Peyer's patch (tissue), 4 donors: ENCODE measurements around the gene HEXD. TPM values are rescaled to one million over a fixed set of nuclear protein-coding genes. Genes with fewer than 3 reads are reported as not detected.
"Not testable (repeated sequence)": the region's sequence is repeated elsewhere in the genome, so short reads cannot be mapped to it uniquely, and the experiment has no call there.

Experiments
- DNase-seq, 3 donors: peaks; one replicate each; pipeline ENCODE4 v3.0.0-alpha.2; 2017 to 2019
- H3K27ac ChIP-seq, 4 donors: fragments of 200-600 bp; sonication (generic); one replicate each; pipeline ENCODE4 v1.5.1; 2016 to 2019
- H3K27me3 ChIP-seq, 2 donors: fragments of 200-600 bp; sonication (generic); one replicate each; pipeline ENCODE4 v1.5.1; 2019
- H3K36me3 ChIP-seq, 3 donors: fragments of 200-600 bp; sonication (generic); one replicate each; pipeline ENCODE4 v1.5.1; 2016 to 2019
- H3K4me1 ChIP-seq, 4 donors: fragments of 200-600 bp; sonication (generic); one replicate each; pipeline ENCODE4 v1.5.1; 2016 to 2019
- H3K4me3 ChIP-seq, 4 donors: fragments of 200-600 bp; sonication (generic); 1 replicate in 3 of 4; 2 replicates in 1 of 4; pipeline ENCODE4 v1.5.1; 2016 to 2019; ENCODE audit warnings: mild to moderate bottlenecking in 1 of 4
- H3K9me3 ChIP-seq, 4 donors: fragments of 200-600 bp; sonication (generic); one replicate each; pipeline ENCODE4 v1.5.1; 2016 to 2019; ENCODE audit warnings: mild to moderate bottlenecking in 1 of 4
- CTCF ChIP-seq, 6 experiments: fragments of 450-650 bp in 4 of 6; fragments of 200-600 bp in 2 of 6; sonication (generic) in 1 of 6; IDR thresholded peaks; one replicate each; pipeline ENCODE4 v1.5.1; 2017 to 2019; ENCODE audit warnings: antibody characterized with exemption in 6 of 6, mild to moderate bottlenecking in 3 of 6, moderate library complexity in 1 of 6
- POLR2A ChIP-seq, 2 donors: fragments of 450-650 bp; IDR thresholded peaks; one replicate each; pipeline ENCODE4 v1.5.1; 2017; ENCODE audit warnings: antibody characterized with exemption in 2 of 2, mild to moderate bottlenecking in 2 of 2, moderate library complexity in 2 of 2
- total RNA-seq, 4 donors: library from RNA; depleted of rRNA; stranded (reverse); fragments of >200 nt; gene quantifications; one replicate each; pipeline ENCODE4 v1.1.0, GENCODE V29; 2016

HEXD gene
- total RNA-seq, 4 donors from 2014 or later = 42.7 to 128 (median 80.5) TPM

GRCh38 chr17:82447876-82448275 lies 29.7 kb downstream of the HEXD start:
- Histone ChIP-seq H3K36me3 (peaks cover 0 to 36% (median 0%) of the 10 kb centered on the region in 3 donors), H3K4me3 (no peak overlapping the region), H3K27me3 (no peaks in the 10 kb centered on the region), H3K4me1 (peaks cover 0 to 23% (median 15%) of the 10 kb centered on the region in 4 donors), H3K9me3 (no peaks in the 10 kb centered on the region), H3K27ac (peak overlapping the region in 1 of 4 donors; percentile 65)
- no peak for TF ChIP-seq POLR2A (IDR thresholded peaks at IDR 0.05)
- TF ChIP-seq CTCF (IDR thresholded peaks at IDR 0.05) = no peak
- DNase-seq = no peak

- peak; percentile 57 to 98 (median 96) for DNase-seq
- Histone ChIP-seq H3K4me1 (peaks cover 0 to 23% (median 15%) of the 10 kb centered on the region in 4 donors), H3K4me3 (peak overlapping the region; percentile 72 to 98 (median 86))
Observed at GRCh38 chr17:82449131-82449882, 31.2 kb downstream of the HEXD start.

GRCh38 chr17:82449883-82450356 lies 31.8 kb downstream of the HEXD start:
- TF ChIP-seq CTCF (IDR thresholded peaks at IDR 0.05) (no peak), POLR2A (IDR thresholded peaks at IDR 0.05) (no peak)
- Histone ChIP-seq H3K27ac (peak overlapping the region; percentile 87 to 100 (median 92)), H3K36me3 (peaks cover 0 to 17% (median 0%) of the 10 kb centered on the region in 3 donors), H3K4me3 (peak overlapping the region; percentile 72 to 98 (median 86)), H3K4me1 (peaks cover 0 to 23% (median 15%) of the 10 kb centered on the region in 4 donors), H3K27me3 (no peaks in the 10 kb centered on the region), H3K9me3 (no peaks in the 10 kb centered on the region)
- peak in 1 of 3 donors; percentile 43 for DNase-seq

More at GRCh38 chr17:82449131-82449882, 31.2 kb downstream of the HEXD start:
- H3K9me3 ChIP-seq = no peaks in the 10 kb centered on the region
- H3K36me3 ChIP-seq = peaks cover 0 to 23% (median 0%) of the 10 kb centered on the region in 3 donors
- peak overlapping the region; percentile 87 to 100 (median 92) for H3K27ac ChIP-seq
- TF ChIP-seq CTCF (IDR thresholded peaks at IDR 0.05) (no peak), POLR2A (IDR thresholded peaks at IDR 0.05) (no peak)
- no peaks in the 10 kb centered on the region for H3K27me3 ChIP-seq

- peak within 1 kb of the TSS; percentile 72 to 98 (median 86) for H3K4me3 ChIP-seq
- no peaks in the 10 kb centered on the region for H3K9me3 ChIP-seq
- H3K27ac ChIP-seq = peak within 1 kb of the TSS; percentile 87 to 100 (median 92)
- peak; percentile 93 to 97 (median 97) for DNase-seq
- H3K4me1 ChIP-seq = peaks cover 0 to 20% (median 13%) of the 10 kb centered on the region in 4 donors
- TF ChIP-seq POLR2A (IDR thresholded peaks at IDR 0.05) (peak; percentile 84 to 92), CTCF (IDR thresholded peaks at IDR 0.05) (no peak)
- H3K36me3 ChIP-seq = peaks cover 0 to 12% (median 0%) of the 10 kb centered on the region in 3 donors
- H3K27me3 ChIP-seq = no peaks in the 10 kb centered on the region
Observed at GRCh38 chr17:82450357-82451106, 32.4 kb downstream of the HEXD start, which contains the start of gene CYBC1. TSS of gene CYBC1 (minus strand) at chr17:82450752. CDS start at chr17:82449254, 1,498 bp downstream.

GRCh38 chr17:82452162-82452561 lies 34.0 kb downstream of the HEXD start:
- H3K9me3 ChIP-seq = no peaks in the 10 kb centered on the region
- TF ChIP-seq POLR2A (IDR thresholded peaks at IDR 0.05) (no peak), CTCF (IDR thresholded peaks at IDR 0.05) (no peak)
- peaks cover 0 to 25% (median 11%) of the 10 kb centered on the region in 4 donors for H3K4me1 ChIP-seq
- H3K27ac ChIP-seq = no peak overlapping the region
- H3K27me3 ChIP-seq = no peaks in the 10 kb centered on the region
- DNase-seq = no peak
- no peak overlapping the region for H3K4me3 ChIP-seq
- H3K36me3 ChIP-seq = no peaks in the 10 kb centered on the region

GRCh38 chr17:82453151-82453550 lies 35.0 kb downstream of the HEXD start:
- not testable (repeated sequence) for H3K27me3 ChIP-seq, H3K27ac ChIP-seq, DNase-seq, H3K36me3 ChIP-seq, H3K4me3 ChIP-seq, H3K9me3 ChIP-seq
- peaks cover 3 to 27% (median 9%) of the 10 kb centered on the region in 4 donors for H3K4me1 ChIP-seq

GRCh38 chr17:82453706-82454105 lies 35.6 kb downstream of the HEXD start:
- H3K27ac ChIP-seq, H3K4me3 ChIP-seq, H3K9me3 ChIP-seq, H3K36me3 ChIP-seq, DNase-seq, H3K27me3 ChIP-seq: not testable (repeated sequence)
- peaks cover 3 to 27% (median 9%) of the 10 kb centered on the region in 4 donors for H3K4me1 ChIP-seq
